HG03159 (cell line): ENCODE data around the gene PARP8.
"Not testable (repeated sequence)": the region's sequence is repeated elsewhere in the genome, so short reads cannot be mapped to it uniquely, and the experiment has no call there.

Experiments
- ATAC-seq: cut with Tn5 transposase; IDR thresholded peaks from one replicate; pipeline ENCODE4 v1.9.1; 2021; ENCODE audit warnings: mild to moderate bottlenecking, moderate library complexity; ENCODE audit not compliant: unreplicated experiment

The PARP8 gene, protein sequence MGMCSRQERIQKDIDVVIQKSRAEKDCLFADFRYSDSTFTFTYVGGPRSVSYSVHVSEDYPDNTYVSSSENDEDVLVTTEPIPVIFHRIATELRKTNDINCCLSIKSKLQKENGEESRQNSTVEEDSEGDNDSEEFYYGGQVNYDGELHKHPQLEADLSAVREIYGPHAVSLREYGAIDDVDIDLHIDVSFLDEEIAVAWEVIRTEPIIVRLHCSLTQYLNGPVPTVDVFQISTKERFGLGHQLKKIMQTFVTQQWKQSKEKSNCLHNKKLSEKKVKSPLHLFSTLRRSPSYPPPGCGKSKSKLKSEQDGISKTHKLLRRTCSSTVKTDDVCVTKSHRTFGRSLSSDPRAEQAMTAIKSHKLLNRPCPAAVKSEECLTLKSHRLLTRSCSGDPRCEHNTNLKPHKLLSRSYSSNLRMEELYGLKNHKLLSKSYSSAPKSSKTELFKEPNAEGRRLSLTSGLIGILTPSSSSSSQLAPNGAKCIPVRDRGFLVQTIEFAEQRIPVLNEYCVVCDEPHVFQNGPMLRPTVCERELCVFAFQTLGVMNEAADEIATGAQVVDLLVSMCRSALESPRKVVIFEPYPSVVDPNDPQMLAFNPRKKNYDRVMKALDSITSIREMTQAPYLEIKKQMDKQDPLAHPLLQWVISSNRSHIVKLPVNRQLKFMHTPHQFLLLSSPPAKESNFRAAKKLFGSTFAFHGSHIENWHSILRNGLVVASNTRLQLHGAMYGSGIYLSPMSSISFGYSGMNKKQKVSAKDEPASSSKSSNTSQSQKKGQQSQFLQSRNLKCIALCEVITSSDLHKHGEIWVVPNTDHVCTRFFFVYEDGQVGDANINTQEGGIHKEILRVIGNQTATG

DNA sequence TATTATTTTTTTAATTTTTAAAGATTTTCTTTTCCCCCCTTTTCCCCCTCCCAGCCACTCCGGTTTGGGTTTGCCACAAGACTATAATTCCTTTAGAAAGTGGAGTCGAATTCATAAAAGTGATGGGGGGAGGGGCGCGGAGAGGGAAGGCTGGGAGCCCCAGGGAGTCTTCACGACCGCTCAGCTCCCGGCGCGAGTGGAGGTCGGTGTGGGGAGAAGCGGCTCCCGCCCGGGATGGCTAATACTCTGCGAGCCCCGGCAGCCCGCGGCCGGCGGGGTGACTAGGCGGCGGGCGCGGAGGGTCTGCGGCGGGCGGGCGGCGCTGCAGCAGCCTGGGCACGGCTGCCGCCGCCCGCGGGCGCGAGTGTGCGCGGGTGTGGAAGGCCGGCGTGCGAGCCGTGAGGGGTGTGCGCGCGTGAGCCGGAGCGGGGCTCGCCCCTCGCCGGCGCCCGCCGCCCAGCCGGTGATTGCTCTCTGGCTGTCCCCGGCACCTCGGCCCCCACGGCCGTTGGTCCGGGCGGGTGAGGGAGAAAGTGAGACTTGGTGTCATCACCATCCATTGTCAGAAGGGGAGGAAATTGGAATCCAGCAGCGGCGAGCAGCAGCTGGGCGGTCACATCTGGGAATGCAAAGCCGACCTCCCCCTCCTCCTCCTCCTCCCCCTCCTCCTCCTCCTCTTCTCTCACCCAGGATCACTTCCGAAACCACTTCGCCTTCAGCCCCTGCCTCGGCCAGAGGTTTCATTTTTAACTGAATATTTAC is at the start of gene PARP8:
TSS of gene PARP8 (plus strand) at position 377 of the 762 bp plus-strand sequence. CDS start 459 bp downstream, outside the sequence.
- ATAC-seq, result peak; percentile 44

DNA sequence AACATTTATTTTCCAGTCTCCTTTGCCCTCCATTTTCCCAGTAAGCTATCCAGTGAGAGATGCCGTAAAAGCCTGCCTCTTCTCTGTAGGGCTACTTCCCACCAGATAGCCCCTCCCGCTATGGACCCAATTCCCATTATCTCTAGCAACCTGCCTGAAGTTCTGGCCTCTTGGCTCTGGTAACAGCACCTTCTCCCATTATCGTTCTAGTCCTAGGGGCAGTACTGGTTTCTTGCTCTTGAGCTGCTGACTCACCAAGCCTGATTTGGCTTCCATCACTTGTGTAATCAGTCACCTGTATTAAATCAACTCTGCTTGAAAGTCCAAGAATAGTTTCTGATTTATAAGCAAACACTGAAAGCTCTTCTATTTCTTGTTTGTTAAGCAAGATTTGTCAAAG is 42.8 kb upstream of the PARP8 start:
- ATAC-seq, result no peak

DNA sequence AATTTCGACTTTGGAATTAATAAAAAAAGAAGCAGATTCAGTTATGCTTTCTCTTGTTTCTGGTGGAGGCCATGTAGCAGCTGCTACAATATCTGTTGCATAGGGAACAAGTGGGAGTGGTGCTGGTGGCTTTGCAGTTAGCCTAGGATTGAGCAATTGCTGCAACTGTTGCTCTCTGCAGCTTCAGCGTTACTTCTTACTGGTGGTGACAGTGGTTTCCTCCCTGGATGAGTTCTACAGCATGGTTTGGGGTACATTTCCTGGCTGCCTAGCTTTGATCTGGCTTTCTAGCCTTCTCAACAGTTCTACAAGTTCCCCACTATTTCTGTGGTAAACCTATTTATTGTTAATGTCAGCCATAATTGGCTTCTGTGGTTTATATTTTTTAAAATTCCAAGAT is 31.6 kb upstream of the PARP8 start:
- ATAC-seq, result not testable (repeated sequence)

DNA sequence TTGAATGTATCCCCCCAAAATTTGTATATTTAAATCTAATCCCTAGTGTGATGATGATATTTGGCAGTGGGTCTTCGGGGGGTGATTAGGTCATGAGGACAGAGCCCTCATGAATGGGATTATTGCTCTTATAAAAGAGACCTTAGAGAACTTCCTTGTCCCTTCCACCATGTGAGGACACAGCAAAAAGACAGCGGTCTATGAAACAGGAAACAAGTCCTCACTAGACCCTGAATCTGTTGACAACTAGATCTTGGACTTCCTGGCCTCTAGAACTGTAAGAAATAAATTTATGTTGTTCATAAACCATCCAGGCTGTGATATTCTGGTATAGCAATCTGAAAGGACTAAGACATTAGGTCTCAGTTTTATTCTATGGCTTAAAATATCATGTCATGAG is 28.9 kb upstream of the PARP8 start:
- not testable (repeated sequence) for ATAC-seq

DNA sequence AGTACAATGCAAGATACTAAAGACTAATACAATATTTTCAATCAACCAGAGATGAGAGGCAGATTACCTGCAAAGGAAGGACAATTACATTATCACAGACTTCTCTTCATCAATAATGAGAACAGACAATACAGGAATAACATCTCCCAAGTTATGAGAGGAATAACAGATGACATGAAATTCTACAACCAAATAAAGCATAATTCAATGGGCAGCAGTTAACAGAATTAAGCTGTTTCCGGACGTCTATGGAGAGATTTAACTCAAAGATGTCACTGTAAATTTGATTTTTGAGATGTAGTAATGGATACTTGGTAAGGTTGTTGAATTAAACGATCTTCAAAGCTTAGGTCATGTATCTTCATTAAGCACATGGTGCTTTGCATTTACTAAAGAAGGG is 19.8 kb upstream of the PARP8 start:
- no peak for ATAC-seq

DNA sequence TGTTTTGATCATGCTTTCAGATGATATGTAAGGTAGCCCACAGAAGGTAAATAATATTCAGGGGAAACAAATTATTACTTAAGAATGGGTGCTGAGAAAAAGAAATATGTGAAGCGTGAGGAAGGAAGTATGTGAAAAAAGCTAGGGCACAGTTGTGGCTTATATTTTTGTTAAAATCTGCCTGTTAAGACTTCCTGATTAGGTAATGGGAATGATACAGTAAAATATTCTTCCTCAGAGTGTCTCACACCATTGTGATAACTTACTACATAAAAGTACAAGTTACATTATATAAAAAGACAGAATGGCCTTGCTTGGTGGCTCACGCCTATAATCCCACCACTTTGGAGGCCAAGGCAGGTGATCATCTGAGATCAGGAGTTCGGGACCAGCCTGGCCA is 18.7 kb upstream of the PARP8 start:
- ATAC-seq, result no peak

DNA sequence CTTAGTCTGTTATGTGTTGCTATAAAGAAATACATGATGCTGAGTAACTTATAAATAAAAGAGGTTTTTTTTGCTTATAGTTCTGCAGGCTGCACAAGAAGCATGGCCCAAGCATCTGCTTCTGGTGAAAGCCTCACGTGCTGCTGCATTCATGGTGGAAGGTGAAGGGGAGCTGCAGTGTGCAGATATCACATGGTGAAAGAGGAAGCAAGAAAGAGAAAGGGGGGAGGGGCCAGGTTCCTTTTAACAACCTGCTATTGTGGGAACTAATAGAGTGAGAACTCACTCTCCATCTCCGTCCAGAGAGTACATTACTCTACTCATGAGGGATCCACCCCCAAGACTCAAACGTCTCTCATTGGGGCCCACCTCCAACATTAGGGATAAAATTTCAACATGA is 12.5 kb upstream of the PARP8 start:
- peak; percentile 87 for ATAC-seq

DNA sequence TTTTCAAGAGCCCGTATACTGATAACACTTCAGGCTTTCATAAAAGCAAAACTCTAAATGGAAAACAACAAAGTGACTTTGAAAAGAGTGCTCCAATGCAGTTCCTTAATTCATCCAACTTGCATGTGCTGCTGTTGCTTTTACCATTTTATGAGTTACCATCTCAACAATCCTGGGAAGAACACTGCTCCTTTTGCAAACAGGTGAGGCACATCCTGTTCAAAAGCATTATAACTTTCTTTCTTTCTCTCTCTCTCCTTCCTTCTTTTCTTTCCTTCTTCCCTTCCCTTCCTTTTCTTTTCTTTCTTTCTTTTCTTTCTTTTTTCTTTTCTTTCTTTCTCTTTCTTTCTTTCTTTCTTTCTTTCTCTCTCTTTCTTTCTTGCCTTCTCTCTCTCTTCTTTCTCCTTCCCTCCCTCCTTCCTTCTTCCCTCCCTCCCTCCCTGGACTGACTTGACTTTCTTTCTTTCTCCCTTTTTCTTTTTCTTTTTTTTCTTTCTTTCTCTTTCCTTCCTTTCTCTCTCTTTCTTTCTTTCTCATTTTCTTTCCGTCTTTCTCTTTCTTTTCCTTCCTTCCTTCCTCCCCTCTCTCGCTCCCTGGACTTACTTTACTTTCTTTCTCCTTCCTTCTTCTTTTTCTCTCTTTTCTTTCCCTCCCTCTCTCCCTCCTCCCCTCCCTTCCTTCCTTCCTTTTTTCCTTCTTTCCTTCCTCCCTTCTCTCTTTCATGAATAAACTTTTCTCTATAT is 11.2 kb upstream of the PARP8 start:
- ATAC-seq, result no peak

DNA sequence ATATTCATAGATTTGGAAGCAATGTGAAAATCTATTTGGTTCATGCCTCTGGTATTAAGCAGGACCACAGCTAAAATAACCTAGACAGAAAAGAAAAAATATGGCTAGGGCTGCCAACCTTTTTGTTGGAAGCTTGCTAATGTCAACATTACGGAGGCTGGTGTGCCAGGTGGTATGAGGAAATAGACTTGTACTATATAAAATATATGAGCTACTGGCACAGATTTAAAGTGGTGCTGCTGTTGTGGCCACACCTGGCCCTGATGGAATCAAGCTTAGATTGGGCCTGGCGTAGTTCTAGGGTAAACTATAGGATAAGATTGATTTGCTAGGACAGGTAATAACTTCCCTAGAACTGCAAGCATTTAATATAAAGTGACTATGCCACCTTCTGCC is 10.6 kb upstream of the PARP8 start:
- no peak for ATAC-seq

DNA sequence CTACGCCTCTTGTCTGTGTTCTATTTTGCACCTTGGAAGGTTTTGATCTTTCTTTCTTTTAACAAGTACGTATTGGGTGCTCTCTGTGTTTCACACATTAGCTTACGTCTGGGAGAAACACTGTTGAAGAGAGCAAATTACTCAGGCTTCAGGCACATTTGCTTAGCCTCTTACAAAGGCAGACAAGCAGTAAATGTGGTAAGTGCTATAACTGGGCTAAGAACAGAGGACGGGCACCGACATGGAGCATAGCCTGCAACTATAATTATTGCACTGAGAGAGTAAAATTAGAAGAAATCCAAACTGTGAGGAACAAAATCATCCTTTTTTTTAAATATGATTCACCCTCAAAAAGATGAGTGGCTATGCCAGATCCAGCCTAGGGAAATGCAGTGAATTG is 9.4 kb upstream of the PARP8 start:
- no peak for ATAC-seq

DNA sequence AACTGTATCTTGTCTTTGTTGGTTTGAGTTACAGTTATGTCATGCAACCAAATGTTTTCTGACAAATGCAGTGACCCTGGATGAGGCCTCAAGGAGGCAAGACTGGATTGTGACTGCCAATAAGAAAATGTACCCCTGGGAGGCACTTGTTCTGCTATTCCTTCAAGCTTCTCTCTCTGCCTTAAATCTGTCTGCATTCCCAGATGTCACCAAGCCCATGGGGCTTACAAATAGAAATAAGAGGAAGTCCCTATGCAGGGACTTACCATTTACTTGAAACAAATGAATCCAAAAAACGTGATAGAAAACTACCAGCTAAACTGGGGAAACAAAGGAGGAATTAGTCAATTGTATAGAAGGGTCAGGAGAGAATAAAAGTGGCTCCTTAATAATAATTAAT is 8.2 kb upstream of the PARP8 start:
- no peak for ATAC-seq

DNA sequence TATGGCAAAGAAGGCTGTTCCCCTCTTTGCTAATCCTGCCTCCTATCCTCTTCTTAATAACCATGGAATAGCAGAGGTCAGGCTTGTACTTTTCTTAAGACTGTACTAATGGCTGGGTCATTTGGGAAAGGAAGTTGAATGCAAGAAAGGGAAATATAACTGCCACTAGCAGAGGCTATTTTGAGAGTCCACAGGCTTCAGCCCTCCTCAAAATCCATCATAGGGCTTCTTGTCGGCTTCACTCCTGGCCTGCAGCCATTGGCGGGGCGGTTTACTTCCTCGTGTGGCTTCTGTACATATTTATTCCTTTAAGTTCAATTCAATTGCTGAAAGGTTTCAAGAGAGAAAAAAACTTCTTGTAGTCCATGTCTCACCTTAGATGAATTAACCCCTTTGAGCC is 2.8 kb upstream of the PARP8 start:
- no peak for ATAC-seq

DNA sequence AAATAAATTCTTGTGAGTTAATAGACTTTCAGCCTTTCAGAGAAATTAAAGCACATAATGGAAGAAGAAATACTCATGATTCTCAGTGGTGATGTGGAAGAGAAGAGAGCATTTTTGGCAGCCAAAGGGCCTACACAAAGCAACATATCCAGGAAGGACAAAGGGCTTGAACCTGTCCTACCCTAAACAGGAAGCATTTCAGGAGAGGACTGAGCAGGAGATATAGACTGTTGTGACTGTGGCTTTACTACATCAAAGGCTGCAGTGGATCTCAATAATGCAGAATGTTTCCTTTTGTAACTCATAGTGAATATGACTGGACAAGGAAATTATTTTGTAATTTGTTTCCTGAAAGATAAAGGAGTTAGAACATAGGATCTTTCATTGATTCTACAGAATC is 1.3 kb upstream of the PARP8 start:
- no peak for ATAC-seq

DNA sequence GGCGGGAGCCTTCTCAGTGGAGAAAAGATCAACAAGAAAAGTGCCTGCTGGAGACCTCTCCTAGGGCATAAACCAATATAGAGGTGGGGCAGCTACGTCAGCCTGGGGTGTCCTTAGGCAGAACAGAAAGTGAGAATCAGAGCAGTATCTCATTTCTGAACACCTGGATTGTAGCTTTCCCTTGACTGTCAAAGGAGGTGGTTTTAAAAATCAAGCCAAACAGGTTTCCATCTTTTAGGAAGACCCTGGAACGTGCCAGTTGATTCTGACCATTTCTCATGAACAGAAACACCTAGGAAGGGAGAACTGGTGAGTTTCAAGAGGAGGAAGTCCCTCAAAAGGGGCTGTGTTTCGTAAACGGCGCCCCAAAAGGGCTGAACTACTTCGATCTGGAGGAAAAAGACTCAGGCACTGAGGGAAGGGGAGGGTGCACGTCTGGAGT is 655 bp upstream of the PARP8 start:
- ATAC-seq, result not testable (repeated sequence)

DNA sequence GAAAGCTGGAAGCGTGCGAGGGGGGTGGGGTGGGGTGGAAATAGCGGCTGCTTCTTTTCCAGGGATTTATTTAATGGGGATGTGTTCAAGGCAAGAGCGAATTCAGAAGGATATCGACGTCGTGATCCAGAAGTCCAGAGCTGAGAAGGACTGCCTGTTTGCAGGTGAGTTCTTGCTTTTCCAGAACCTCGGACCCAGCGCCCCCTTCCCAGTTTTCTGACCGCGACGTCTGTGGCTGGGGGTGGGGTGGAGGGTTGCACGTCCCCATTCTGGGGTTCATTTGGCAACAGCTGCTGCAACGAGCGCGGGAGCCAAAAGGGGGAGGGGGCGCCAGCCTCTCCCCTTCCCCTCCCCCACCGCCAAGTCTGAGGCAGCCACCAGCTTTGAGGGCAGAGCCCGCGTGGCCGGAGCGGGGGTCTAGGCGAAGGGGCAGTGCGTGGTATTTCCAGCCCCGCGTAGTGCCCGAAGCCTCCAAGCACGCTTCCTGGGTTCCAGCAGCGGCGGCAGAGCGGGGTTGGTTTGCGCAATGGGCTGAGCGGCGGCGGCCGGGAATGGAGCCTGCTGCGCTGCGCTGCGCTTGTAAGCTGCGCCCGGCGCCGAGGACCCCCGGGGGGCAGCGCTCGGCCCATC is 701 bp downstream of the PARP8 start:
- ATAC-seq, result peak; percentile 40

DNA sequence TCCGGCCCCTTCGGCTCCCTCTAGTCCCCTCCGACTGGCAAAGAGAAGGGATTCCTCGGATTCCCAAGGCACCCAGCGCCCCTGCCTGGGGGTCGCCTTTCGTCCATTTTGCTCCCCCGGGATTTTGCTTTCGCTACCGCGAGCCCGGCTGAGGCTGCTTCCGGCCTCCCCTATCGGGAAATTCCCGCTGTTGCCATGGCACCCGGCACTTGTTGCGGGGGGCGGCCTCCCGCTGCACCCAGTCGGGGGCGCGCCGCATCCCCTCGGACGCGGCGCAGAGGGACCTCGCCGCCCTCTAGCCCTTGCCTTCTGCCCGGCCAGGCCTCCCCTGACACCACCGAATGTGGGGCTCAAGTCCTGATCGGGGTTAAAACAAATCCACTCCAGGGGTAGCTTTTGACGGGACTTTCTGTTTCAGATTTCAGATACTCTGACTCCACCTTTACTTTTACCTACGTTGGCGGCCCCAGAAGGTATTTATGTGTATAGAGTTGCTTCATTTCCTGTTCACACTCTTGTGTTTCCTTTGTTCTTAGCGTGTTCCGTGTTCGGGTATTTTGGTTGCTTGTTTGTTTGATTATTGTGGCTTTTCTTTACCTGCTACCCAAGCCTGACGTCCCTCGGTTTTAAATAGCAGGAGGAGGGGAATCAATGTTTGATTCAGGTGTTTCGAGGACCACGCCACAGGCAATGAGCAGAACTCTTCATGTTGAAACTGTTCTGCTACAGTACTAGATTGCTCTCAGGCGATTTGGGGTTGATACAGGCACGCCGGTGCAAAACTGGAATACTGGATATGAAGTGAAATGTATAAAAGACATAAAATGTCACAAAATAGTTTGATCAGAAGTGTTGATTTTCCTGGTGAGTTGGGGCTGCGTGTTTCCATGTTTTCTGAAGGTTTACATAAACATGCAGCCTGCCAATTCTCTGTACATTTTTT is 1.5 kb downstream of the PARP8 start:
- ATAC-seq, result peak; percentile 83

DNA sequence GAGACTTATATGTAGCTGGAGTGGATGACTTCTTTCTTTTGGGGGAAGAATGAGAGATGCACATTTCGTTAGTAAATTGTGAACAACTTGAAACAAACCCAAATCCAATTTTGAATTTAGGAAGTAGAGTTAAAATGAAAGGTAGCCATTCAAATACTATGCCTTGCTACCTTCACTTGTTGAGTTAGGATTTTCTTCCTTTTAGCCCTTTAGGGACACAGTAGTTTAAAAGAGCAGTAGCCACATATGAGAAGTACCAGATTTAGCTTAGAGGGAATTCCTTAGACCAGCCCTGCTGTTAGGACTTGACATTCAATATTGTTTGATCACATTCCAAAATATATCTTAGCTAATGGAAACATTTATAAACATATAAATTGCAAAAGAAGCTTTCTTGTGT is 2.2 kb downstream of the PARP8 start:
- not testable (repeated sequence) for ATAC-seq

DNA sequence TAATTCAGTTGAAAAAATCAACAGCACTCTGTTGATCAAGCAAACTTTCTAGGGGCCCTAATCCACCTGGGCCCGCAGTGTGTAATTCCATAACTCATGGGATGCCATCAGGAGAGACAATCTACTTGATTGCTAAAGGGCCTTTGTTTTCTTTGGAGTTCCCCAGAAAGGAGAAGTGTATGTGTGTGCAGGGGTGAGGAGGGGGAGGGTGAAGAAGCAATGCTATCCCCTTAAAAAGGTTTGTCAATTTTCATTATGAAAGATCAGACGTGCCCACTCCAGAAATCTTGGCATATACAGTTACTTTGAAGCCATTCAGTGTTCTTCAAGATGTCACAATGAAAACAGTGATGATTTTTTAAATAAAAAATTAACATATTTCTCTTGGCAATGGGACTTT is 6.2 kb downstream of the PARP8 start:
- ATAC-seq, result no peak

DNA sequence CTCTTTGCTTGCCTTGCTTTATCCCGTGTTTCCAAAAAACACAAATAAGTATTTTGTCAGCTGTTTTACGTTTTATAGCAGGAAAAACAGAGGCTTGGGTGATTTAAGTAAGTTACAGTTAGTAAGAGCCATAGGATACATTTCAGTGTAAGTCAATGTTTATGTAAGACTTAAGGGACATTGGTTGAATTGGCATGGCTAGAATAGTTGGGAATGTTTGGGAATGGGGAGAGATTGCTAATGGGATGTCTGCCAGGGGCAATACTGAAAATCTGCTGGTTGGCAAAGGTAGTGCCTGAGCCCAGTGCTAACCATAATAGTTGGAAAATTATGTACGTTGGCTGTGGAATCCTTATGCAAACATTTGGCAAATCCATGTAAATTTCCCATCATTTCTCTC is 7.0 kb downstream of the PARP8 start:
- ATAC-seq, result not testable (repeated sequence)
